ENCODE measurements around the gene DIAPH2. TPM values are rescaled to one million over a fixed set of nuclear protein-coding genes. Genes with fewer than 3 reads are reported as not detected.

The DIAPH2 gene
- total and polyA plus RNA-seq, 2 donors (not counting 1 experiment from before 2014, with no cell fraction given) = 16.8 to 18.5 TPM

DNA sequence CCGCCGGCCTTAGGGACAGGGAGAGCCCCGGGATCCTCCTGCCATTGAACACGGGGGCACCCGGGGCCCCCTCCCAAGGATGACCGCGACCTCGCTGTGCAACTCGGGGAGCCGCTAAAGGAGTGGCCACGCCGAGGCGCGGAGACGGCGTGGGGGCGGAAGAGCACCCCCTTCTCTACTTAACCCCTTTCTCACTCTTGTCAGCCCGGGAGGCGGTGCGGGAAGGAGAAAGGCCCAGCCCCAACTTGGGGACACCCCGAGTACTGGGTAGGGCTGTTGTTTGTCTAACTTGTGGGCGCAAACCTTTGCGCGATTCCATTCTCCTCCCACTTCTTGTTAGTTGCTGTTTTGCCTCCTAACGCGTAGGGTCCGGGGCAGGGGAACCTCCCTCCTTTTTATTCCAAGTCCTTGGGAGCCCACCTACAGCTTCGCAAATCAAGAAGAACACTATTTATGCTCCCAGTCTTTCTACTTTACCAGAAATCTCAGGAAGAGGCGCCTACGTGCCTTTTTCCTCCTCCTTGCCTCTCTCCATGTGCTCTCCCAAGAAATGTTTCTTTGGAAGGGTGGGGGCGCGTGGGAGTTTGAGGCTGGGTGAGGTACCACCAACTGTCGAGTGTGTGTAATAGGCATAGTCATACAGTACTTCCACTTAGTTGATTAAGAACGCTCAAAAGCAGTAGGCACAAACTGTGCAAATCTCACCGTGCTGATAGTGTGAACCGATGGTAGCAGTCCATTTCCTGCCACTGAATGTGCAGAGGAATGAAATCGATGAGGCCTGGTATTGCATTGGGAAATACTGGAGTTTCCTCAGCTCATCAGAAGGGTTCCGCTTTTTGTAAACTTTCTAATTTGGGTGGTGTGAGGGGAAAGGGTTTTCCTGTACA, 813 bp downstream of the DIAPH2 start:
- Histone ChIP-seq H3K27ac (ENCODE audit: insufficient read depth, low read length) (peak overlapping the region; percentile 79), H3K79me2 (ENCODE audit: control insufficient read depth, insufficient read depth, low read length) (peaks cover 22% of the 10 kb centered on the region), H3K9me3 (ENCODE audit: control insufficient read depth, insufficient read depth, low read depth, low read length) (no peaks in the 10 kb centered on the region), H3K4me3 (replicated peaks in 1 of 4; ENCODE audit: control extremely low read depth in 1 of 4, insufficient read depth in 1 of 4, low read depth in 3 of 4, low read length in 4 of 4) (peak overlapping the region; percentile 55 to 81 (median 68)), H3K4me2 (ENCODE audit: extremely low read depth, insufficient read depth, low read length) (peak overlapping the region; percentile 66), H2AFZ (ENCODE audit: low read length) (peak overlapping the region; percentile 70), H4K20me1 (ENCODE audit: control insufficient read depth, extremely low read depth, insufficient read depth, low read length) (no peaks in the 10 kb centered on the region), H3K9ac (ENCODE audit: insufficient read depth, low read length) (peak overlapping the region; percentile 73), H3K4me1 (ENCODE audit: control insufficient read depth, extremely low read depth, insufficient read depth, low read length) (no peaks in the 10 kb centered on the region), H3K27me3 (ENCODE audit: control insufficient read depth, insufficient read depth, low read length) (no peaks in the 10 kb centered on the region), H3K36me3 (ENCODE audit: control insufficient read depth, insufficient read depth, low read length) (no peaks in the 10 kb centered on the region)
- TF ChIP-seq, protein P1, sequence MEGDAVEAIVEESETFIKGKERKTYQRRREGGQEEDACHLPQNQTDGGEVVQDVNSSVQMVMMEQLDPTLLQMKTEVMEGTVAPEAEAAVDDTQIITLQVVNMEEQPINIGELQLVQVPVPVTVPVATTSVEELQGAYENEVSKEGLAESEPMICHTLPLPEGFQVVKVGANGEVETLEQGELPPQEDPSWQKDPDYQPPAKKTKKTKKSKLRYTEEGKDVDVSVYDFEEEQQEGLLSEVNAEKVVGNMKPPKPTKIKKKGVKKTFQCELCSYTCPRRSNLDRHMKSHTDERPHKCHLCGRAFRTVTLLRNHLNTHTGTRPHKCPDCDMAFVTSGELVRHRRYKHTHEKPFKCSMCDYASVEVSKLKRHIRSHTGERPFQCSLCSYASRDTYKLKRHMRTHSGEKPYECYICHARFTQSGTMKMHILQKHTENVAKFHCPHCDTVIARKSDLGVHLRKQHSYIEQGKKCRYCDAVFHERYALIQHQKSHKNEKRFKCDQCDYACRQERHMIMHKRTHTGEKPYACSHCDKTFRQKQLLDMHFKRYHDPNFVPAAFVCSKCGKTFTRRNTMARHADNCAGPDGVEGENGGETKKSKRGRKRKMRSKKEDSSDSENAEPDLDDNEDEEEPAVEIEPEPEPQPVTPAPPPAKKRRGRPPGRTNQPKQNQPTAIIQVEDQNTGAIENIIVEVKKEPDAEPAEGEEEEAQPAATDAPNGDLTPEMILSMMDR (conservative IDR thresholded peaks at IDR 0.05 in 1 of 2, IDR thresholded peaks at IDR 0.05 in 1 of 2; ENCODE audit: low read depth in 1 of 2, low read length in 2 of 2) = no peak
- TF ChIP-seq EZH2 (IDR thresholded peaks at IDR 0.05; ENCODE audit: low read length, missing control alignments) = no peak
- peak; percentile 53 to 56 for DNase-seq (ENCODE audit: low read depth in 2 of 2)

DNA sequence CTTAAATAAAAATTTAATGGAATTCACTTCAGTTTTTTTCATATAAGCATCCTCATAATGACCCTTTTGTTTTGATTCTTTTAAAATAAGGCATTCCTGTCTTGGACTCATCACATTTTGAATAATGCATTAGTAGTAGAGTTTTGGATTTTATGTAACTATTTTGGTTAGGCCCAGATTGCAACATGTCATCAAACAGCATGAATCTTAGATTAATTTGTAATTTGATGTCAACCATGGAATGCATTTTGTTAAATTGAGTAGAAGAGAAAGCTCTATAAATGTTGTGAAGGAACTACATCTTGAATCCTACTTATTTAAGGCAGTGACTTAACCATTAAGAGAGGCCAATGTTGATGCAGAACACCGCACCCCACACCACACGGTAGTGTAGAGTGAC, 3.1 kb downstream of the DIAPH2 start:
- Histone ChIP-seq H3K27me3 (ENCODE audit: control insufficient read depth, insufficient read depth, low read length) (no peaks in the 10 kb centered on the region), H4K20me1 (ENCODE audit: control insufficient read depth, extremely low read depth, insufficient read depth, low read length) (no peaks in the 10 kb centered on the region), H3K79me2 (ENCODE audit: control insufficient read depth, insufficient read depth, low read length) (peaks cover 24% of the 10 kb centered on the region), H3K4me2 (ENCODE audit: extremely low read depth, insufficient read depth, low read length) (no peak overlapping the region), H3K4me3 (replicated peaks in 1 of 4; ENCODE audit: control extremely low read depth in 1 of 4, insufficient read depth in 1 of 4, low read depth in 3 of 4, low read length in 4 of 4) (no peak overlapping the region), H3K9ac (ENCODE audit: insufficient read depth, low read length) (no peak overlapping the region), H3K9me3 (ENCODE audit: control insufficient read depth, insufficient read depth, low read depth, low read length) (no peaks in the 10 kb centered on the region), H2AFZ (ENCODE audit: low read length) (no peak overlapping the region), H3K4me1 (ENCODE audit: control insufficient read depth, extremely low read depth, insufficient read depth, low read length) (peaks cover under 1% of the 10 kb centered on the region), H3K27ac (ENCODE audit: insufficient read depth, low read length) (no peak overlapping the region), H3K36me3 (ENCODE audit: control insufficient read depth, insufficient read depth, low read length) (no peaks in the 10 kb centered on the region)
- TF ChIP-seq EZH2 (IDR thresholded peaks at IDR 0.05; ENCODE audit: low read length, missing control alignments) = no peak
- TF ChIP-seq, protein P1 (conservative IDR thresholded peaks at IDR 0.05 in 1 of 2, IDR thresholded peaks at IDR 0.05 in 1 of 2; ENCODE audit: low read depth in 1 of 2, low read length in 2 of 2) = no peak
- DNase-seq (ENCODE audit: low read depth in 2 of 2) = no peak

DNA sequence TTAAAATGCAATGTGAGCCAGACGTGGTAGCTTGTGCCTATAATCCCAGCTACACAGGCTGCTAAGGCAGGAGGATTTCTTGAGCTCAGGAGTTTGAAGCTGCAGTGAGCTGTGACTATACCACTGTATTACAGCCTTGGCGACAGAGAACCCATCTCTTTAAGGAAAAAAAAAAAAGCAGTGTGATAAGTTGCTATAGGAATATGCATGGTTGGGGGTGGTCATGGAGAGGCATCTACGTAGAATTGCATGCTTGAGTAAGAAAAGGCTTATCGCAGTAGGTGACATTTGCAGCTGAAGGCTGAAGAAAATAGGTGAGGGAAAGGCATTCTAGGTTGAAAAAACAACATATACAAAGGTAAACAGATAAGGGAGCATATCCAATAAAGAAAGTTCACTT, 4.1 kb downstream of the DIAPH2 start:
- no peak overlapping the region for H3K4me2 ChIP-seq (ENCODE audit: extremely low read depth, insufficient read depth, low read length)
- no peak for DNase-seq (ENCODE audit: low read depth in 2 of 2)
- H3K9me3 ChIP-seq (ENCODE audit: control insufficient read depth, insufficient read depth, low read depth, low read length) = no peaks in the 10 kb centered on the region
- TF ChIP-seq EZH2 (IDR thresholded peaks at IDR 0.05; ENCODE audit: low read length, missing control alignments) = no peak
- TF ChIP-seq, protein P1 (conservative IDR thresholded peaks at IDR 0.05 in 1 of 2, IDR thresholded peaks at IDR 0.05 in 1 of 2; ENCODE audit: low read depth in 1 of 2, low read length in 2 of 2) = no peak
- no peak overlapping the region for H3K4me3 ChIP-seq (replicated peaks in 1 of 4; ENCODE audit: control extremely low read depth in 1 of 4, insufficient read depth in 1 of 4, low read depth in 3 of 4, low read length in 4 of 4)
- H3K27me3 ChIP-seq (ENCODE audit: control insufficient read depth, insufficient read depth, low read length) = no peaks in the 10 kb centered on the region
- peaks cover 24% of the 10 kb centered on the region for H3K79me2 ChIP-seq (ENCODE audit: control insufficient read depth, insufficient read depth, low read length)
- peaks cover 2% of the 10 kb centered on the region for H3K4me1 ChIP-seq (ENCODE audit: control insufficient read depth, extremely low read depth, insufficient read depth, low read length)
- H3K27ac ChIP-seq (ENCODE audit: insufficient read depth, low read length) = no peak overlapping the region
- H4K20me1 ChIP-seq (ENCODE audit: control insufficient read depth, extremely low read depth, insufficient read depth, low read length) = no peaks in the 10 kb centered on the region
- no peak overlapping the region for H2AFZ ChIP-seq (ENCODE audit: low read length)
- no peak overlapping the region for H3K9ac ChIP-seq (ENCODE audit: insufficient read depth, low read length)
- no peaks in the 10 kb centered on the region for H3K36me3 ChIP-seq (ENCODE audit: control insufficient read depth, insufficient read depth, low read length)

Data from fibroblast of lung (primary cell).